Heart left ventricle (tissue), 13 donors: ENCODE results near the gene IL34.

Experiments used
- POLR2A ChIP-seq, 2 donors: fragments of 450-650 bp; IDR thresholded peaks; one replicate each; pipeline ENCODE4 v1.6.1; 2017; ENCODE audit warnings: antibody characterized with exemption in 2 of 2, mild to moderate bottlenecking in 2 of 2, moderate library complexity in 2 of 2
- TF ChIP-seq, protein P1 (sequence below), 12 donors: fragments of 200-600 bp; sonication (generic) in 4 of 12; IDR thresholded peaks; one replicate each; pipeline versions ENCODE4 v1.5.0 to v1.8.0; 2018 to 2022; ENCODE audit warnings: antibody characterized with exemption in 12 of 12, mild to moderate bottlenecking in 5 of 12
- donor health status: ischemic (EF 13 %, LVEDD 7.1; RV severe dilation, severe dysfunction).
- donor health status: DM: no; HTN: yes; CAD: no.
- donor health status: DM: no; HTN: no; CAD: no.
- donor health status: ischemic (EF 25% LVEDD 6.9; RV normal size, moderate dysfunction).
- donor health status: ischemic (EF 25% LVEDD 5.7; RV mildly dilated, moderate dysfunction).
- donor health status: ischemic (EF 35%, LVEDD 5.7; RV mildly dilated, moderate dysfunction).
- donor health status: nonischemic (EF 11% LVEDD 7.7; RV severe dilation, severe dysfunction).
- donor health status: DM: yes; HTN: yes; CAD: no.
- donor health status: PGD.
- donor health status: ischemic (EF 29% LVEDD 5.4; RV normal size, mild dysfunction).
- donor health status: nonischemic (EF 23%, LVEDD 6.1; RV moderate dilation, normal function).

DNA sequence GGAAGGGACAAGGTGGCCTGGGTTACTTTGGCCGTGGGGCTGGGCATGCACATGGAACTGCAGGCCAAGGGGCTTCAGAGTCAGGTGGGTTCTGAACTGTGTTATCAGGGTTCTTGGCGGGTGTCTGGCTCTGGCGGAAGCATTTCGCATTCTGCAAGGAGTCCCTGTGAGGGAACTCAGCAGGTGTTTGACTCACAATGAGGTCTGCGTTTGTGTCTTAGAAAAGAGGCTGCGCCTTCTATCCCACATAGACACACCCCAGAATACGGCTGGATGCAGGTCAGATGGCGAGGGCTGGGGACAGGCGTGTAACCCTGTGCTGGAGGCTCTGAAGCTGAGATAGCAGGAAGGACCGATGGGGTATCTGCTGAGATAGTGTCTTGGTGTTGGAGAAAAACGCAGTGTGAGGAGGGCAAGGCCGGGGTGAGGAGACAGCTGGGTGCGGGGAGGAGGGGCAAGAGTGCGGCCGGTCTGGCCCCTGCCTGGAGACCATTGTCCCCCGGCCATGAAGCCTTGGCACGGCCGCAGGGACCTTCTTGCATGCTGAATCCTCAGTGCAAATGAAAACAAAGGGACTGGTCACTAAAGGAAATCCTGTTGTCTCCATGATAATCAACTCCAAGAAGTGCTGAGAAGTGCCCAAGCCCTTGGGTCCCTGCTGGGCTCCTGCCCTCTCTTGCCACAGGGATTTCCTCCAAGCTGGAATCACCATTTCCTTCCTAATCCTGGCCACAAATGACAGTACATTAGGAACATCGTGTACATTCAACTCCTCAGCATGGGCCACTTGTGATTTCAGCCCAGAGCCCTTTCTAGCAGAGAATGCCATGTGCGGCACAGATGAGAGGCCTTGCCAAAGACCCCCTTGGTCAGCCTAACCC lies 62.2 kb downstream of the IL34 start:
- TF ChIP-seq, protein P1, sequence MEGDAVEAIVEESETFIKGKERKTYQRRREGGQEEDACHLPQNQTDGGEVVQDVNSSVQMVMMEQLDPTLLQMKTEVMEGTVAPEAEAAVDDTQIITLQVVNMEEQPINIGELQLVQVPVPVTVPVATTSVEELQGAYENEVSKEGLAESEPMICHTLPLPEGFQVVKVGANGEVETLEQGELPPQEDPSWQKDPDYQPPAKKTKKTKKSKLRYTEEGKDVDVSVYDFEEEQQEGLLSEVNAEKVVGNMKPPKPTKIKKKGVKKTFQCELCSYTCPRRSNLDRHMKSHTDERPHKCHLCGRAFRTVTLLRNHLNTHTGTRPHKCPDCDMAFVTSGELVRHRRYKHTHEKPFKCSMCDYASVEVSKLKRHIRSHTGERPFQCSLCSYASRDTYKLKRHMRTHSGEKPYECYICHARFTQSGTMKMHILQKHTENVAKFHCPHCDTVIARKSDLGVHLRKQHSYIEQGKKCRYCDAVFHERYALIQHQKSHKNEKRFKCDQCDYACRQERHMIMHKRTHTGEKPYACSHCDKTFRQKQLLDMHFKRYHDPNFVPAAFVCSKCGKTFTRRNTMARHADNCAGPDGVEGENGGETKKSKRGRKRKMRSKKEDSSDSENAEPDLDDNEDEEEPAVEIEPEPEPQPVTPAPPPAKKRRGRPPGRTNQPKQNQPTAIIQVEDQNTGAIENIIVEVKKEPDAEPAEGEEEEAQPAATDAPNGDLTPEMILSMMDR (IDR thresholded peaks at IDR 0.05) = no peak
- TF ChIP-seq POLR2A (IDR thresholded peaks at IDR 0.05) = no peak
